Measurements from ENCODE around the gene ARHGAP24.

DNA sequence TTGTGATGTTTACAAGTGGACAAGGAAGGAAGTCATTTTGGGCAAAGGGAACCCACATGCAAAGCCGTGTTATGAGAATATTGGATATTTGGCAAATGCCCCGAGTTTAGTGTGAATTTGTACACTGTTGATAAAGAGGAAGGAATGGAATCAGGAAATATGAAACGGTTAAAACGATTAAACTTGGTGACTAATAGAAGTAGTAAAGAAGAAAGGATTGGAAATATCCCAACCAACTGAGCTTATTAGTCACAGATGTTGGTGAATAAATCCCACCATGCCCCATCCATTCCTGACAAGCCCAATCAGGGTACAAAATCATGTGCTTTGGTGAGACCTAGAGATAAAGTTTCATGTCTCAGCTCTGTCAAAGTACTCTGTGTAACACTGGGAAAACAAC, 22.0 kb downstream of the ARHGAP24 start:
- TF ChIP-seq BHLHE40 (IDR thresholded peaks at IDR 0.05; ENCODE audit: low read depth, low read length) = no peak
- no peak for TF ChIP-seq MAFK (IDR thresholded peaks at IDR 0.05; ENCODE audit: partially characterized antibody)
- TF ChIP-seq, protein P1, sequence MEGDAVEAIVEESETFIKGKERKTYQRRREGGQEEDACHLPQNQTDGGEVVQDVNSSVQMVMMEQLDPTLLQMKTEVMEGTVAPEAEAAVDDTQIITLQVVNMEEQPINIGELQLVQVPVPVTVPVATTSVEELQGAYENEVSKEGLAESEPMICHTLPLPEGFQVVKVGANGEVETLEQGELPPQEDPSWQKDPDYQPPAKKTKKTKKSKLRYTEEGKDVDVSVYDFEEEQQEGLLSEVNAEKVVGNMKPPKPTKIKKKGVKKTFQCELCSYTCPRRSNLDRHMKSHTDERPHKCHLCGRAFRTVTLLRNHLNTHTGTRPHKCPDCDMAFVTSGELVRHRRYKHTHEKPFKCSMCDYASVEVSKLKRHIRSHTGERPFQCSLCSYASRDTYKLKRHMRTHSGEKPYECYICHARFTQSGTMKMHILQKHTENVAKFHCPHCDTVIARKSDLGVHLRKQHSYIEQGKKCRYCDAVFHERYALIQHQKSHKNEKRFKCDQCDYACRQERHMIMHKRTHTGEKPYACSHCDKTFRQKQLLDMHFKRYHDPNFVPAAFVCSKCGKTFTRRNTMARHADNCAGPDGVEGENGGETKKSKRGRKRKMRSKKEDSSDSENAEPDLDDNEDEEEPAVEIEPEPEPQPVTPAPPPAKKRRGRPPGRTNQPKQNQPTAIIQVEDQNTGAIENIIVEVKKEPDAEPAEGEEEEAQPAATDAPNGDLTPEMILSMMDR (IDR thresholded peaks at IDR 0.05) = no peak

Data from A549 (cell line).